Measurements from ENCODE around the gene RASA3. TPM values are rescaled to one million over a fixed set of nuclear protein-coding genes. Genes with fewer than 3 reads are reported as not detected.

RASA3 gene
- total RNA-seq, 4 donors from 2014 or later = 4.4 to 15.6 (median 8.5) TPM

DNA sequence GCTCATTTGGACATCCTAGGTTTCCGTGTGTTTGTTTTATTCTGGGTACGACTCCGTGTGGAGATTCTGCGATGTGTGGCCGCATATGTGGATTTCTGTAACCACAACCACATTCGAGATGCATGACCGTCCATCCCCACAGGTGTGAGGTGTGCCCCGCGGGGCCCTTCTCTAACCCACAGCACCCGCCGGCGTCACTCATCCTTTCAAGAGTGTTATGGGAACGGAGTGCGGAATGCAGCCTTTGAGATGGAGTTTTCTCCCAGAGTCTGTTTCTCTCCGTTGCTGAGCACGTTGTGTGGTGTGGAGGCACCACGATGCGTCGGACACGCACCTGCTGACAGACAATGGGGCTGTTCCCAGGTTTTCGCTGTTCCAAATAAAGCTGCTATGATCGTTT, 198.5 kb downstream of the RASA3 start:
- intact Hi-C loops (cut with DNase I; ENCODE audit: low total_unique reads) = no loop called here

GRCh38 chr13:113931841-113932459, 200.5 kb downstream of the RASA3 start:
- WGBS, 2 donors (ENCODE audit: low coverage in 1 of 2) = 56 to 73% methylated on average over 5 to 16 of the region's 16 CpGs
- no peak for TF ChIP-seq EP300 (IDR thresholded peaks at IDR 0.05; ENCODE audit: low read depth)
- TF ChIP-seq, protein P1, sequence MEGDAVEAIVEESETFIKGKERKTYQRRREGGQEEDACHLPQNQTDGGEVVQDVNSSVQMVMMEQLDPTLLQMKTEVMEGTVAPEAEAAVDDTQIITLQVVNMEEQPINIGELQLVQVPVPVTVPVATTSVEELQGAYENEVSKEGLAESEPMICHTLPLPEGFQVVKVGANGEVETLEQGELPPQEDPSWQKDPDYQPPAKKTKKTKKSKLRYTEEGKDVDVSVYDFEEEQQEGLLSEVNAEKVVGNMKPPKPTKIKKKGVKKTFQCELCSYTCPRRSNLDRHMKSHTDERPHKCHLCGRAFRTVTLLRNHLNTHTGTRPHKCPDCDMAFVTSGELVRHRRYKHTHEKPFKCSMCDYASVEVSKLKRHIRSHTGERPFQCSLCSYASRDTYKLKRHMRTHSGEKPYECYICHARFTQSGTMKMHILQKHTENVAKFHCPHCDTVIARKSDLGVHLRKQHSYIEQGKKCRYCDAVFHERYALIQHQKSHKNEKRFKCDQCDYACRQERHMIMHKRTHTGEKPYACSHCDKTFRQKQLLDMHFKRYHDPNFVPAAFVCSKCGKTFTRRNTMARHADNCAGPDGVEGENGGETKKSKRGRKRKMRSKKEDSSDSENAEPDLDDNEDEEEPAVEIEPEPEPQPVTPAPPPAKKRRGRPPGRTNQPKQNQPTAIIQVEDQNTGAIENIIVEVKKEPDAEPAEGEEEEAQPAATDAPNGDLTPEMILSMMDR (IDR thresholded peaks at IDR 0.05) = no peak
- TF ChIP-seq POLR2A (IDR thresholded peaks at IDR 0.05) = no peak
- in situ Hi-C loops (cut with MboI; ENCODE audit: low pct_ligation_motif_present in 1 of 4, low pct_unique_long_range_greater_than_20kb in 1 of 4, low sequenced_read_pairs in 3 of 4) = no loop called here
- no peaks in the 10 kb centered on the region for H3K36me3 ChIP-seq
- intact Hi-C loops (cut with DNase I; ENCODE audit: low total_unique reads) = no loop called here
- DNase-seq = no peak
- peaks cover 0 to 31% (median 12%) of the 10 kb centered on the region in 4 donors for H3K4me1 ChIP-seq
- no peaks in the 10 kb centered on the region for H3K9me3 ChIP-seq
- peaks cover 20% of the 10 kb centered on the region for H3K27me3 ChIP-seq
- no peak overlapping the region for H3K4me3 ChIP-seq
- H3K27ac ChIP-seq = no peak overlapping the region

More for the DNA sequence above, 198.5 kb downstream of the RASA3 start:
- in situ Hi-C loops (cut with MboI; ENCODE audit: low pct_ligation_motif_present in 1 of 4, low pct_unique_long_range_greater_than_20kb in 1 of 4, low sequenced_read_pairs in 3 of 4) = no loop called here
- WGBS, 2 donors (ENCODE audit: low coverage in 1 of 2) = 95 to 98% methylated on average over 14 to 22 of the region's 22 CpGs
- no peak for TF ChIP-seq EP300 (IDR thresholded peaks at IDR 0.05; ENCODE audit: low read depth)
- TF ChIP-seq POLR2AphosphoS5 (IDR thresholded peaks at IDR 0.05) = no peak
- no peak for TF ChIP-seq POLR2A (IDR thresholded peaks at IDR 0.05)
- TF ChIP-seq, protein P1 (IDR thresholded peaks at IDR 0.05) = no peak
- H3K27me3 ChIP-seq = peaks cover 36% of the 10 kb centered on the region
- no peak overlapping the region for H3K4me3 ChIP-seq
- peak; percentile 1 for DNase-seq
- no peaks in the 10 kb centered on the region for H3K9me3 ChIP-seq
- H3K4me1 ChIP-seq = peaks cover 3 to 33% (median 14%) of the 10 kb centered on the region in 4 donors
- H3K36me3 ChIP-seq = no peaks in the 10 kb centered on the region
- H3K27ac ChIP-seq = no peak overlapping the region

- Histone ChIP-seq H3K36me3 (no peaks in the 10 kb centered on the region), H3K4me3 (no peak overlapping the region), H3K4me1 (peaks cover 0 to 25% (median 10%) of the 10 kb centered on the region in 4 donors), H3K27ac (no peak overlapping the region), H3K27me3 (peaks cover 10% of the 10 kb centered on the region), H3K9me3 (no peaks in the 10 kb centered on the region)
- TF ChIP-seq, protein P1 (IDR thresholded peaks at IDR 0.05) = no peak
- TF ChIP-seq POLR2AphosphoS5 (IDR thresholded peaks at IDR 0.05) (no peak), EP300 (IDR thresholded peaks at IDR 0.05; ENCODE audit: low read depth) (no peak), POLR2A (IDR thresholded peaks at IDR 0.05) (no peak)
- intact Hi-C loops (cut with DNase I; ENCODE audit: low total_unique reads) (no loop called here), in situ Hi-C loops (cut with MboI; ENCODE audit: low pct_ligation_motif_present in 1 of 4, low pct_unique_long_range_greater_than_20kb in 1 of 4, low sequenced_read_pairs in 3 of 4) (no loop called here)
- 69 to 81% methylated on average over 6 to 36 of the region's 36 CpGs for WGBS, 2 donors (ENCODE audit: low coverage in 1 of 2)
- no peak for DNase-seq
Observed at GRCh38 chr13:113930671-113931637, 201.5 kb downstream of the RASA3 start.

All from transverse colon (tissue), 4 donors.